CD4-positive, alpha-beta T cell treated with Interleukin-4 for 4 hours (primary cell): Measurements from ENCODE around the gene TMEM52.

Experiments used
- DNase-seq: peaks from one replicate; pipeline ENCODE4 v3.0.0-alpha.2; 2020

The TMEM52 gene

GRCh38 chr1:1914101-1914970, 4.7 kb downstream of the TMEM52 start:
- no peak for DNase-seq

- no peak for DNase-seq
Observed at GRCh38 chr1:1911350-1912041, 7.6 kb downstream of the TMEM52 start.

- no peak for DNase-seq
Observed at GRCh38 chr1:1910651-1911331, 8.3 kb downstream of the TMEM52 start.

- DNase-seq: no peak
Observed at GRCh38 chr1:1910033-1910465, 9.0 kb downstream of the TMEM52 start.

GRCh38 chr1:1908506-1908791, 10.6 kb downstream of the TMEM52 start:
- DNase-seq: no peak

- DNase-seq: no peak
Observed at GRCh38 chr1:1907098-1907736, 11.9 kb downstream of the TMEM52 start.

- DNase-seq: peak; percentile 64
Observed at GRCh38 chr1:1906185-1907097, 12.6 kb downstream of the TMEM52 start.

GRCh38 chr1:1903224-1903623, 15.9 kb downstream of the TMEM52 start:
- no peak for DNase-seq

- DNase-seq: no peak
Observed at GRCh38 chr1:1901641-1902294, 17.3 kb downstream of the TMEM52 start.

GRCh38 chr1:1900883-1901640, 18.0 kb downstream of the TMEM52 start:
- no peak for DNase-seq

- DNase-seq: no peak
Observed at GRCh38 chr1:1899967-1900327, 19.1 kb downstream of the TMEM52 start.

- no peak for DNase-seq
Observed at GRCh38 chr1:1899266-1899966, 19.7 kb downstream of the TMEM52 start.

GRCh38 chr1:1898246-1898933, 20.7 kb downstream of the TMEM52 start:
- no peak for DNase-seq

- no peak for DNase-seq
Observed at GRCh38 chr1:1895456-1896336, 23.4 kb downstream of the TMEM52 start.

GRCh38 chr1:1895060-1895418, 24.0 kb downstream of the TMEM52 start:
- DNase-seq: no peak

- DNase-seq: no peak
Observed at GRCh38 chr1:1894354-1895059, 24.6 kb downstream of the TMEM52 start.

- no peak for DNase-seq
Observed at GRCh38 chr1:1893997-1894353, 25.1 kb downstream of the TMEM52 start.
